ENCODE measurements around the gene PRPF6.

PRPF6 gene

DNA sequence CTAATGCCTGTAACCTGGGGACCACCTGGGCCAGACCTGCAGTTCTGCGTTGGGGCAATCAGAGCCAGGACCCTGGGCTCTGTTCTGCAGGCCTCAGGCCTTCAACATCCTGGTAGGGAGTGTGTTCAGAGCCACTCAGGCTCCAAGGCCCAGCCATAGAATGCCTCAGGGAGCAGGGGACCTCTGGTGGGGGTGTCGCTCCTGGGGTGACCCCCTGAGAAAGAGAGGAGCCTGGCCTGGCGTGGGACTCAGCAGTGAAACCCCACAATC is 37.2 kb upstream of the PRPF6 start:
- TF ChIP-seq, protein P1, sequence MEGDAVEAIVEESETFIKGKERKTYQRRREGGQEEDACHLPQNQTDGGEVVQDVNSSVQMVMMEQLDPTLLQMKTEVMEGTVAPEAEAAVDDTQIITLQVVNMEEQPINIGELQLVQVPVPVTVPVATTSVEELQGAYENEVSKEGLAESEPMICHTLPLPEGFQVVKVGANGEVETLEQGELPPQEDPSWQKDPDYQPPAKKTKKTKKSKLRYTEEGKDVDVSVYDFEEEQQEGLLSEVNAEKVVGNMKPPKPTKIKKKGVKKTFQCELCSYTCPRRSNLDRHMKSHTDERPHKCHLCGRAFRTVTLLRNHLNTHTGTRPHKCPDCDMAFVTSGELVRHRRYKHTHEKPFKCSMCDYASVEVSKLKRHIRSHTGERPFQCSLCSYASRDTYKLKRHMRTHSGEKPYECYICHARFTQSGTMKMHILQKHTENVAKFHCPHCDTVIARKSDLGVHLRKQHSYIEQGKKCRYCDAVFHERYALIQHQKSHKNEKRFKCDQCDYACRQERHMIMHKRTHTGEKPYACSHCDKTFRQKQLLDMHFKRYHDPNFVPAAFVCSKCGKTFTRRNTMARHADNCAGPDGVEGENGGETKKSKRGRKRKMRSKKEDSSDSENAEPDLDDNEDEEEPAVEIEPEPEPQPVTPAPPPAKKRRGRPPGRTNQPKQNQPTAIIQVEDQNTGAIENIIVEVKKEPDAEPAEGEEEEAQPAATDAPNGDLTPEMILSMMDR (IDR thresholded peaks at IDR 0.05): no peak

DNA sequence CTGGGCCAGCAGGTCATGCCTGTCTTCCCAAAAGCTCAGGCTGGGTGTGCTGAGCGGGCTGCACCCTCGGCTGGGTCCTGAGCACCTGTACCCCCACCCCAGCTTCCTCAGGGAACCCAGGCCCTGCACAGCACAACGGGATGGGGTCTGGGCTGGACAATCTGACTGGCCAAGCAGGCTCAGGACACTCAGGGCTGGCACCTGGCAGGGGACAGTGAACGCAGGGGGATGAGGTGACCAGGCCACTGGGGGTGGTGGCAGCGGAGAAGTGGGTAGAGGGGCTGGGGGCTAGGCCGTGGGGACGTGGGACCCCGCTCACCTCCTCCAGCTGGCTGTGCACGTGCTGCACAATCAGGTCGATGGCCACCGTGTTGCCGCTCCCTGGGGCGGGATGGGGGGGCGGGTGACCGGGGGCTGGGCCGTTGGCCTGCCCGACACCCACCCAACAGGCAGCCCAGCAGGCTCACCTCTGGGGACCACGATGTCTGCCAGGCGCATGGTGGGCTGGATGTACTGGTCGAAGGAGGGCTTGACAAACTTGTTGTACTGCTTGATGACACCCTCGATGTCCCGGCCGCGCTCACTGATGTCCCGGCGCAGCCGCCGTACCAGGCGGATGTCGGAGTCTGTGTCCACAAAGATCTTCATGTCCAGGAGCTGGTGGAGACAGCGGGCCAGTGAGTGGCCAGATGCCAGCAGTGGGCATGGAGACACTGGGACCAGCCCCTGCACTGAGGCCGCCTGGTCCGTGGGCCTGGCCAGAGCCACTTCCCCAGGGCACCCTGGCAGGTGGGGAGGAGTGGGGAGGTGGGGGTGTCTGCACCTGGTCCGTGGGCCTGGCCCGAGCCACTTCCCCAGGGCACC is 36.6 kb upstream of the PRPF6 start:
- TF ChIP-seq, protein P1 (IDR thresholded peaks at IDR 0.05): no peak

DNA sequence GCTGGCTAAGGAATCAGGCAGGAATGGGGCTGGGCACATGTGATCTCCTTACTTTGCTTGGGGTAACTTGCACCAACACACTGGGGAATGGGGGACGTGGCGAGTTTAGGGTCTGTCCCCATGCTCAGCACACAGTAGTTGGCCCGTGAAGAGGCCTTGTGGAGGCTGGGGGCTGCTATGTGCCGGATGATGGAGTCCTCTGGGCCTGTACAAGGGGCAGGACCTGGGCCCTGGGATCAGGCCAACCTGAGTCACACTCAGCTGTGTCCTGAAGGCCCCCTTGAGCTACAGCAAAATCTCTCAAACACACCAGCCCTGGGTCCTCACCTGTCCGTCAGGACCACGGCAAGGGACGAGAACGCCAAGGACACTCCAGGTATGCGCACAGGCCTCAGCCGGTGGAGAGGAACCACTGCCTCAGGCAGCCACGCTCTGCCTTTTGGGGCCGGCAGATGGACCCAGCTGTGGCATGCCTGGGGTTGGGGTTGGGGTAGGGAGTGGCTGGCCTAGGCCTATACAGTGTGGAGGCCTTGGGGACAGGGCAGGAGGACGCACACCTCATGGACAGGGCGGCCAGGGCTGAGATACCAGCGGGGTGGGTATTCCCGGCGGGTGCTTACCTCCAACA is 35.8 kb upstream of the PRPF6 start:
- TF ChIP-seq, protein P1 (IDR thresholded peaks at IDR 0.05): no peak

DNA sequence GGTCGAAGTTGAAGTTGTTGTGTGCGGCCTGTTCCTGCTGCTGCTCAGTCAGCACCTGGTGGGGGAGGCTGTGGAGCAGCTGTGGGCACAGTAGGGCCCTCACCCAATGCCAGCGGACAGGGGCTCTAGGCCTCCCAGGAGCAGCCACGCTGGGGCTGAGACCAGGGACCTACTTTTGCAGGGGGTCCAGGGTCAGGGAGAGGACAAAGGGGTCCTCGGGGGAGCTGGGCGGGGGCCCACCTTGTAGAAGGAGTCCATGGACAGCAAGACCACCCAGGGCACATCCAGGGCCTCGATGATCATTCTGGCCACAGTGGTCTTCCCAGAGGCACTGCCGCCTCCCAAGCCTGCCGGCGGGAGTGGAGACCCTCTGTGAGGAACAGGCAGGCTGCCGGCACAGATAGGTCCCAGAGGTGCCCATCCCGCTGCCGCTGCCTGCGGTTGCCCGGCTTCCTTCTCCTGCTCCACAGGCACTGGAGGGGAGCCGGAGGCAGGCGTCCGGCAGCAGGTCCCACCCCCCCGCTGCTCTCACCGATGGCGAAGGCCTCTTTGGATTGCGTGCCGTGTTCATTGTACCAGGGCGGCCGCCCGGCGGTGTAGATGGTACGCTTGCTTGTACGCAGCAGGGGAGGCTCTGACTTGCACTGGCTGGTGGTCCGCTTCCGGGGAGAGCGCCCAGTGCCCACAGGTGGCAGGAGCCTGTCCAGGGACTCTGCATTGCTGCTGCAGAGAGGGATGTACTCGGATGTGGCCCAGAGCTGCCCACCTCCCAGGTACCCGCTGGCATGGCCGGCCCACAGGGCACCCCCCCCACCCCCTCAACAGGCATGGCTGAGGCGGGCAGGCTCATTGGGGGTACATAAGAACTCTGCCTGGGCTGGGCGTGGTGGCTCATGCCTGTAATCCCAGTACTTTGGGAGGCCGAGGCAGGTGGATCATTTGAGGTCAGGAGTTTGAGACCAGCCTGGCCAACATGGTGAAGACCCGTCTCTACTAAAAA is 34.7 kb upstream of the PRPF6 start:
- TF ChIP-seq, protein P1 (IDR thresholded peaks at IDR 0.05): no peak

DNA sequence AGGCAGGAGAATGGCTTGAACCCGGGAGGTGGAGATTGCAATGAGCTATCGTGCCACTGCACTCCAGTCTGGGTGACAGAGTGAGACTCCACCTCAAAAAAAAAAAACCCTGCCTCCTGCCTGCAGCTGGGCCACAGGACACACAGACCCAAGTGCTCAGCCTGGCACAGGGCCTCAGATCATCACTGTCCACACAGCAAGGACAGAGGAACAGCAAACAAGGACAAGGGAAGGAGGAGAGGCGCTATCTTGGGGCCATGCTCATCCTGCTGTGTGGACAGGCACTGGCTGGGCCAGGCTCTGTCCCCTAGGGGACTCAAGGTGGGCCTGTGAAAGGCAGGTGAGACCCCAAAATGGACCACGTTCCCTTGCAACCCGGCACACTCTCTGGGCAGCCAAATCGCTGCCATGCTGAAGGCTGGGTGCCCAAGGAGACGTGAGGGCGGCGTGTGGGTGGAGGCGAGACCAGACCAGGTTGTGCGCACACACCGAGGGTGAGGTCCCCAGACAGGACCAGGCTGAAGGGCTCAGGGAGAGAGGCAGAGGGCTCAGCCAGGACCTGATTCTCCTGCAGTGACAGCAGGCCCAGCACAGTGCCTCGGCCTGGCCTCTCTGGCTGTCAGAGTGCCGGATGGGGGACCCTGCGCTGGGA is 33.8 kb upstream of the PRPF6 start:
- TF ChIP-seq, protein P1 (IDR thresholded peaks at IDR 0.05): no peak

DNA sequence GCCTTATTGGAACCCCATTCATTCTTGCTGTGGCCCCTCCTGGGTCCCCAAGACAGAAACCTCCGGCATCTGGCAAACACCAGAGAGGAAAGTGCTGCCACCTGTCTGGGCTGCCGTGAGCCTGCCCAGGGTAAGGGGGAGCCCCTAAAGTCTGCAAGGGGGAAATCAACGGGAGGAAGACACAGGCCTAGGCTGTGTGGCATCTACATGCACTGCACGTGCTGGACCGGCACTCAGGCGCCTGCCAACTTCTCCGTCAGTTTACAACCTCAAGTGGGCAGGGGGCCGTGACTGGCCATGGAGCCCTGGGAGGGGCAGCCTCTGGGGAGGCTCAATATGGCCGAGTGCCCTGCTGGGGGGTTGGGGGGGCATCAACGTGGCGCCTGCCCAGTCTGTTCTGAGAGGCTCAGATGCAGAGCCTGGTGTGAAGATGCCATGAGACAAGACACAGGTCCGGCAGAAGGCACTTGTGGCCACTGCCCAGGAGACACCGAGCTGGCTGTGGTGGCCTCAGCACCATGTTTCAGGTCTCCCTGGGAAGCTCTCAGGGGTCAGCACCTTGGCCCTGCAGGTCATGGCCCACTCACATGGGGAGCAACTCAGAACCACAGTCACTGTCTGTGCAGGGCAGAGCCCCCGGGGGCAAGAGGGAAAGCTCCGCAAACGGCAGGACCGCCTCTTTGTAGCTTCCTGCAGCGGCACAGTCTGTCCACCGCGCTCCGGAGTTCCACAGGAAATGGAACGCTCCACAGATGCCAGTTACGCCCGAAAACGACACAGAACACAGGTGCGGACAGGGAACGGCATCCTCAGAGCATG is 33.1 kb upstream of the PRPF6 start:
- TF ChIP-seq, protein P1 (IDR thresholded peaks at IDR 0.05): no peak
